Measurements from ENCODE around the gene SETD6.
"Not testable (repeated sequence)": the region's sequence is repeated elsewhere in the genome, so short reads cannot be mapped to it uniquely, and the experiment has no call there.

The SETD6 gene

GRCh38 chr16:58515125-58515870 lies at the start of gene SETD6:
SETD6 (plus strand) TSS chr16:58515517; CDS start chr16:58515538, 21 bp downstream.
- peak; percentile 63 for DNase-seq (ENCODE audit: low spot score)

GRCh38 chr16:58465817-58466216 lies 49.5 kb upstream of the SETD6 start:
- DNase-seq (ENCODE audit: low spot score) = no peak

GRCh38 chr16:58466396-58466795 lies 48.9 kb upstream of the SETD6 start:
- no peak for DNase-seq (ENCODE audit: low spot score)

- DNase-seq (ENCODE audit: low spot score) = no peak
Measured at GRCh38 chr16:58467905-58468304, 47.4 kb upstream of the SETD6 start.

- DNase-seq (ENCODE audit: low spot score) = no peak
Measured at GRCh38 chr16:58471209-58471975, 43.9 kb upstream of the SETD6 start.

GRCh38 chr16:58472266-58472665 lies 43.1 kb upstream of the SETD6 start:
- no peak for DNase-seq (ENCODE audit: low spot score)

- no peak for DNase-seq (ENCODE audit: low spot score)
Measured at GRCh38 chr16:58472827-58473226, 42.5 kb upstream of the SETD6 start.

- no peak for DNase-seq (ENCODE audit: low spot score)
Measured at GRCh38 chr16:58474296-58474695, 41.0 kb upstream of the SETD6 start.

GRCh38 chr16:58475091-58475619 lies 40.2 kb upstream of the SETD6 start:
- DNase-seq (ENCODE audit: low spot score) = no peak

GRCh38 chr16:58476791-58477190 lies 38.5 kb upstream of the SETD6 start:
- no peak for DNase-seq (ENCODE audit: low spot score)

- no peak for DNase-seq (ENCODE audit: low spot score)
Measured at GRCh38 chr16:58478427-58478826, 36.9 kb upstream of the SETD6 start.

- no peak for DNase-seq (ENCODE audit: low spot score)
Measured at GRCh38 chr16:58481226-58481869, 34.0 kb upstream of the SETD6 start.

- DNase-seq (ENCODE audit: low spot score) = no peak
Measured at GRCh38 chr16:58481931-58482330, 33.4 kb upstream of the SETD6 start.

- DNase-seq (ENCODE audit: low spot score) = no peak
Measured at GRCh38 chr16:58485184-58485887, 30.0 kb upstream of the SETD6 start.

- DNase-seq (ENCODE audit: low spot score) = peak; percentile 86
Measured at GRCh38 chr16:58487566-58488351, 27.6 kb upstream of the SETD6 start.

GRCh38 chr16:58488531-58488930 lies 26.8 kb upstream of the SETD6 start:
- DNase-seq (ENCODE audit: low spot score) = no peak

- DNase-seq (ENCODE audit: low spot score) = no peak
Measured at GRCh38 chr16:58490065-58490464, 25.3 kb upstream of the SETD6 start.

GRCh38 chr16:58490539-58490938 lies 24.8 kb upstream of the SETD6 start:
- not testable (repeated sequence) for DNase-seq (ENCODE audit: low spot score)

- no peak for DNase-seq (ENCODE audit: low spot score)
Measured at GRCh38 chr16:58492066-58492465, 23.3 kb upstream of the SETD6 start.

GRCh38 chr16:58492735-58493134 lies 22.6 kb upstream of the SETD6 start:
- DNase-seq (ENCODE audit: low spot score) = no peak

- no peak for DNase-seq (ENCODE audit: low spot score)
Measured at GRCh38 chr16:58493756-58494431, 21.4 kb upstream of the SETD6 start.

Data from germinal center (tissue), 1 donor.